Transverse colon (tissue), 3 donors: ENCODE results near the gene TPPP3.

Experiments used
- CTCF ChIP-seq, 5 experiments: fragments of 200-600 bp in 3 of 5; fragments of 450-650 bp in 2 of 5; sonication (generic) in 3 of 5; IDR thresholded peaks; 1 replicate in 2 of 5; 2 replicates in 3 of 5; pipeline ENCODE4 v1.5.1; 2016 to 2017; ENCODE audit warnings: antibody characterized with exemption in 5 of 5, inconsistent platforms in 3 of 5, mild to moderate bottlenecking in 2 of 5, moderate library complexity in 1 of 5
- EP300 ChIP-seq: sonication (generic); formaldehyde crosslinking; IDR thresholded peaks from one replicate; pipeline ENCODE4 v1.6.1; 2017; ENCODE audit warnings: antibody characterized with exemption, low read depth

GRCh38 chr16:67388591-67388990, 4.7 kb downstream of the TPPP3 start:
- TF ChIP-seq CTCF (IDR thresholded peaks at IDR 0.05) = no peak
- no peak for TF ChIP-seq EP300
